Muscle of leg (tissue), 11 donors: Measurements from ENCODE around the gene LRRK1. TPM values are rescaled to one million over a fixed set of nuclear protein-coding genes. Genes with fewer than 3 reads are reported as not detected.

Source experiments
- DNase-seq: peaks from one replicate; pipeline ENCODE4 v3.0.0; 2013
- H3K27ac ChIP-seq: one replicate; pipeline ENCODE4 v1.5.1; 2013; ENCODE audit warnings: mild to moderate bottlenecking, low read length, control low read depth
- H3K27me3 ChIP-seq: one replicate; pipeline ENCODE4 v1.6.1; 2013; ENCODE audit warnings: low read length; ENCODE audit not compliant: control insufficient read depth, insufficient read depth
- H3K36me3 ChIP-seq: one replicate; pipeline ENCODE4 v1.6.1; 2013; ENCODE audit warnings: low read length; ENCODE audit not compliant: control insufficient read depth, insufficient read depth
- H3K4me1 ChIP-seq: one replicate; pipeline ENCODE4 v1.6.1; 2013; ENCODE audit warnings: low read length; ENCODE audit not compliant: control insufficient read depth, insufficient read depth
- H3K4me3 ChIP-seq: one replicate; pipeline ENCODE4 v1.5.1; 2013; ENCODE audit warnings: low read length, control low read depth
- H3K9me3 ChIP-seq: replicated peaks from 2 replicates; pipeline ENCODE4 v1.6.1; 2013; ENCODE audit warnings: low read depth, low read length; ENCODE audit not compliant: control insufficient read depth
- WGBS: methylation state at CpG from one replicate; pipeline ENCODE4 v1.1.5; 2013; ENCODE audit warnings: missing lambda C conversion rate; ENCODE audit not compliant: insufficient coverage; 5-methylcytosine and 5-hydroxymethylcytosine counted together
- polyA plus RNA-seq, 8 donors: library from polyadenylated mRNA; unstranded; fragments of 120-200 nt; gene quantifications; one replicate each; pipeline versions ENCODE4 v1.2.1 to v1.2.3, GENCODE V29; 2013; ENCODE audit warnings: inconsistent platforms in 1 of 8, low replicate concordance in 1 of 8; ENCODE audit not compliant: insufficient read length in 8 of 8, insufficient read depth in 1 of 8
- total RNA-seq: library from RNA; stranded (reverse); fragments of 120-200 nt; gene quantifications from one replicate; pipeline ENCODE4 v1.2.4, GENCODE V29; 2013

Gene LRRK1
- total and polyA plus RNA-seq, 9 donors: 4.1 to 9.4 (median 5.8) TPM

DNA sequence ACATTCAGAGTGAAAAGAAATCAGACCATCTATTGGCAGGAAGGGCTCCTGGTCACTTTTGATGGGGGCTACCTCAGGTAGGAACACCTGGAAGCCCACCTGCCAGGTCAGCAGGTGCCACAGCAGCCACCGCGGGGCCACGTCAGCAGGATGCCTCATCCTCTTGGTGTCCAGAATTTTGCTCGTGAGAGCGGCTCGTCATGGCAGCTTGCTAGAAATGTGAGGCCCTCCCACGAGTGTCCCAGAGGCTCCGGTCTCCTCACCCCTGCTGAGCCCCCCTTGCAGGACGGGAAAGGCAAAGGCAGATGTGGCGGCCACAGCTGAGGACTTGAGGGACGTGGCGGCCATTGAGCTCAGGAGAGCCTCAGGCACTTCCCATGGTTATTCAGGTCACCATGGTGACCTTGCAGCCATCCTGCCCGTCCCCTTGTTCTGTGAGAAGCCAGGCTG lies 129.4 kb downstream of the LRRK1 start:
- 71% methylated on average over 13 of the region's 13 CpGs for WGBS
- Histone ChIP-seq H3K4me1 (peaks cover 34% of the 10 kb centered on the region), H3K27ac (peak overlapping the region; percentile 63), H3K27me3 (no peaks in the 10 kb centered on the region), H3K4me3 (no peak overlapping the region), H3K36me3 (peaks cover 8% of the 10 kb centered on the region), H3K9me3 (no peaks in the 10 kb centered on the region)
- no peak for DNase-seq

DNA sequence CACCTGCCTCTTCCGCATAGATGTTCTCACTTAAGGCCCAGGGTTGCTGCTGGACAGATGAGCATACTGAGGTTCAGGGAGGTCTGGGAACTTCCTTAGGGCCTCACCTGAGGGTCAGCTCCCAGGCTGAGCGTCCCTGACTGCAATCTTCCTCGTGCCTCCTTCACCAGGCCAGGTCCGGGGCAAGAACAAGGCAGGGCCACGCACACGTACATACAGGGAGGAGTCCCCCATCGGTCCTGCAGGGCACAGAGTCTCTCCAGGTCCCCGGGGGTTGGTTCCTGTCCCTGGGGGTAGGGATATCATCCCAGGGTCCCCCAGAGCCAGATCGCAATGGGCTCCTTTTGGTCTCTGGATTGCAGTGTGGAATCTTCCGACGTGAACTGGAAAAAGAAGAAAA lies 130.1 kb downstream of the LRRK1 start:
- WGBS: 92% methylated on average over 8 of the region's 11 CpGs
- Histone ChIP-seq H3K36me3 (peaks cover 10% of the 10 kb centered on the region), H3K4me3 (no peak overlapping the region), H3K4me1 (peaks cover 34% of the 10 kb centered on the region), H3K9me3 (no peaks in the 10 kb centered on the region), H3K27me3 (no peaks in the 10 kb centered on the region), H3K27ac (no peak overlapping the region)
- DNase-seq: no peak

DNA sequence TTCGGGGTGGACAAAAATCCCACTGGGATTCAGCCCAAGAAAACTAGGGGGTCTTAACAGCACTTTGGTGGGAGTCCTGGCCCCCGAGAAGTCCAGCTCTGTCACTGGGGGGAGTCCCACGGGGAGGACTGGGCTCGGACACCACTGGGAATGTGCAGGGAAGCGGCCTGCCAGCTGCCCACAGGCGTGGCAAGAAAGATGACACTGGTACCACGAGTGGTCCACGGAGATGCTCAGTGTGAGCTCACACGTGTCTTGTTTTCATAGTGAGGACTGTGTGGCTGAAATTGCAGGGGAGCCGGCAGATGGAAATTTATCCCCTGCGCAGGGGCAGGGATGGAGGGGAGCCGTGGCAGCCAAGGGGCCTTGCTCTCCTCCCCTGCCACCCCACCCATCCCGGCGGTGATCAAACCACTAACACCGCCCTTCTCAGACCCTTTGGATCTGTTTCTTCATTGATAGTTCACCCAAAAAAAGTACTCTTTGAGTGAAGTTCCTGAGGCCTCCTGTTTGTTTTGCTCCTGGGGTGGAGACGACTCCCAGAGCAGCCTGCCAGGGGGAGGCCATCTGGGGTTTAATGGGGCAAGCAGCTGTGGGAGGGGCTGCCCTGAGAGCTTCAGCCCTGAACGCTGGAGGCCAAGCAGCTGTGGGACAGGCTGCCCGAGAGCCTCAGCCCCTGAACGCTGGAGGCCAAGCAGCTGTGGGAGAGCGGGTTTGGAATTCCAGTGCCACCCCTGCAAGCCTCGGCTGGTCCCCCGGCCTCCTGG lies 130.9 kb downstream of the LRRK1 start:
- no peak overlapping the region for H3K4me3 ChIP-seq
- H3K4me1 ChIP-seq: peaks cover 34% of the 10 kb centered on the region
- WGBS: 58% methylated on average over 19 of the region's 22 CpGs
- no peak overlapping the region for H3K27ac ChIP-seq
- no peak for DNase-seq
- H3K27me3 ChIP-seq: no peaks in the 10 kb centered on the region
- H3K36me3 ChIP-seq: peaks cover 12% of the 10 kb centered on the region
- no peaks in the 10 kb centered on the region for H3K9me3 ChIP-seq

DNA sequence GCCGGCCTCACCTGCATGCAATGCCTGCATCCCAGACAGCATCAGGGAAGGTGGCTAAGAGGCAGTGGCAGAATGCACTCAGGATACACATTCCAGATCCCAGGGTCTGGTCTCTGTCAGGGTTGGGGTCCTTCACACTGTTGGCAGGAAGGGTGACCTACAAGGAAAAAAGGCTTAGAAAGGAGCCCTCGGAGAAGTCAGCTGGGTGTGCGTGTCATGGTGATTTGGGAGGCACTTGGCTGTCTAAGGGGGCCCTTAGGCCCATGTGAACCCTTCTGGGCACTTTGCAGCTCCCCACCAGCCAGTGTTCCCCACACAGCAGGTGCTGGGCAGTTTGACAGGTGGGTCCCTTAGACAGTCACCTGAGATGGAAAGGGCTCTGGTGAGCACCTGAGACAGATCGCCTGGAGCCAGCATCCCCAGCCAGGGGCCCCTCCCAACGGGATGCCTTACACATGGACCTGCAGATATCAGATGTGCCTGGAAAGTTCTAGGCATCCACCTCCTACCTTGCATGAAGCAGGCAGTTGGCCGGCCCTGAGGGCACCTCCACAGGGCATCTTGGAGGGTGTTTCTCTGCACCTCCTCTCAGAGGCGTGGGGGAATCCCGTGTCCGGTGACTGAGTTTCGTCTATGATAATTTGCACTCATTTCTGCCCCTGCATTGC lies 131.6 kb downstream of the LRRK1 start:
- WGBS: 84% methylated on average over 5 of the region's 10 CpGs

DNA sequence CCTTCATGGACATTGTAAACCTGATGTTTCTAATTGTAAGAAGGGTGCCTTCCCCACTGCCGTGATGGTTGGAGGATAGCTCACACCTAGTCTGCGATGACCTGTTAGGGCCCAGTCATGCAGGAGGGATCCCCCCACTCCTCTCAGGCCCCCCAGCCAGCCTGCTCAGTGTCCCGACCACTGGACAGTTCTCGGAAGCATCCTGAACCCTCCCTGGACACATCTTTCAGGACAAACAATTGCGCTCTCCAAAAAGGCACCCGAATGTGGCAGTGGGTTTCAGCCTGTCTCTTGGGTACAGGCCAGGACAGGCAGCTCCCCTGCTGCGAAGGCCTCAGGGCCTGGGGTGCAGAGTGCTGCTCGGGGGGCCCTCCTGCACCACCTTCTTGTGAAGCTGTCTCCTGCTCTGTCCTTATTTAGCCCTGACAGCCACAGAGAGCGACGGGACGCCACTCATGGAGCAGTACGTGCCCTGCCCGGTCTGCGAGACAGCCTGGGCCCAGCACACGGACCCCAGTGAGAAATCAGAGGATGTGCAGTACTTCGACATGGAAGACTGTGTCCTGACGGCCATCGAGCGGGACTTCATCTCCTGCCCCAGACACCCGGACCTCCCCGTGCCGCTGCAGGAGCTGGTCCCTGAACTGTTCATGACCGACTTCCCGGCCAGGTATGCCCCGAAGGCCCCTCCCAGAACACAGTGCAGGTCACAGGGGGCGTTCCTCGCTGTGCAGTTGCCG lies 132.3 kb downstream of the LRRK1 start:
- 87% methylated on average over 27 of the region's 28 CpGs for WGBS
- H3K9me3 ChIP-seq: no peaks in the 10 kb centered on the region

More for the DNA sequence above, 131.6 kb downstream of the LRRK1 start:
- peaks cover 16% of the 10 kb centered on the region for H3K36me3 ChIP-seq
- no peak overlapping the region for H3K27ac ChIP-seq
- H3K9me3 ChIP-seq: no peaks in the 10 kb centered on the region
- peaks cover 34% of the 10 kb centered on the region for H3K4me1 ChIP-seq
- H3K4me3 ChIP-seq: no peak overlapping the region
- no peaks in the 10 kb centered on the region for H3K27me3 ChIP-seq
- no peak for DNase-seq

DNA sequence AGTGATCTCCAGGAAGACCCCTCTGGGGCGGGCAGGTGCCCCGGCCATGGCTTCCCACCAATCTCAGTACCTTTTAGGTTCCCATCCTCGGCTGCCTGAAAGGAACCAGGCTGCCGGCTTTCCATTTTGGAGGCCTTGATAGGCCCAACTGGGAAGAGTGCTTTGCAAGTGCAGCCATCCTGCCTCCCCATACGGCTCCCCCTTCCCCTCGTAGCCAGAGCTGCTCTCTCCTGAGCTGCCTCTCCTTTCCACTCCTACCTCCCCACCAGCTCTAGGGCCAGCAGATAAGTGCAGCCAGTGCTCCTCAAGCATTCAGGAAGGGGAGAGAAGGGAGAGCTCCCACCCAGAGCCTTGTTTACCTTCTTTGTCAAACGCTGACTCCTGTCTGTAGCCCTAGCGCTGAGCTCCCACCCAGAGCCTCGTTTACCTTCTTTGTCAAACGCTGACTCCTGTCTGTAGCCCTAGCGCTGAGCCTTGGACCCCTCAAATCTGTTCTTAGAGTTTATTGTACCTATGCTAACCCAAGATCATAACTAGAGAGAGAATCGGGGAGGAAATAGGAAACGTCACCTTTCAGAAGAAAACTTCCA lies 133.0 kb downstream of the LRRK1 start:
- 90% methylated on average over 7 of the region's 13 CpGs for WGBS
- no peaks in the 10 kb centered on the region for H3K9me3 ChIP-seq
- H3K27me3 ChIP-seq: no peaks in the 10 kb centered on the region
- no peak overlapping the region for H3K27ac ChIP-seq
- no peak for DNase-seq
- H3K36me3 ChIP-seq: peaks cover 16% of the 10 kb centered on the region
- H3K4me3 ChIP-seq: no peak overlapping the region
- H3K4me1 ChIP-seq: peaks cover 24% of the 10 kb centered on the region

More for the DNA sequence above, 132.3 kb downstream of the LRRK1 start:
- no peaks in the 10 kb centered on the region for H3K27me3 ChIP-seq
- peaks cover 27% of the 10 kb centered on the region for H3K4me1 ChIP-seq
- no peak overlapping the region for H3K27ac ChIP-seq
- DNase-seq: no peak
- H3K4me3 ChIP-seq: no peak overlapping the region
- H3K36me3 ChIP-seq: peaks cover 16% of the 10 kb centered on the region

DNA sequence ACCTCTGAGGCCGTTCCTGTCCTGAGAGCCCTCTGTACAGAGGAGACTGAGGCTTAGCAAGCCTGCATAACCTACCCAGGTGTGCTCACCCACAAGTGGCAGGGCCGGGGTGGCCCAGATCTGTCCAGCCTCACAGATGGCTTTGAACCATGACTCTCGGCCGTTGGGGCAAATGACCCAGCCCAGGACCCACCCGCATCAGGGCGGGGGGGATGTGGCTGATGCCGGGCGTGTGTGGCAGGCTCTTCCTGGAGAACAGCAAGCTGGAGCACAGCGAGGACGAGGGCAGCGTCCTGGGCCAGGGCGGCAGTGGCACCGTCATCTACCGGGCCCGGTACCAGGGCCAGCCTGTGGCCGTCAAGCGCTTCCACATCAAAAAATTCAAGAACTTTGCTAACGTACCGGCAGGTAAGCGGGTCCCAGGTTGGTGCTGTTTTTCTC lies 133.5 kb downstream of the LRRK1 start:
- no peaks in the 10 kb centered on the region for H3K9me3 ChIP-seq
- H3K27me3 ChIP-seq: no peaks in the 10 kb centered on the region
- H3K27ac ChIP-seq: no peak overlapping the region
- H3K36me3 ChIP-seq: peaks cover 17% of the 10 kb centered on the region
- 90% methylated on average over 19 of the region's 20 CpGs for WGBS
- DNase-seq: no peak
- peaks cover 18% of the 10 kb centered on the region for H3K4me1 ChIP-seq
- no peak overlapping the region for H3K4me3 ChIP-seq

DNA sequence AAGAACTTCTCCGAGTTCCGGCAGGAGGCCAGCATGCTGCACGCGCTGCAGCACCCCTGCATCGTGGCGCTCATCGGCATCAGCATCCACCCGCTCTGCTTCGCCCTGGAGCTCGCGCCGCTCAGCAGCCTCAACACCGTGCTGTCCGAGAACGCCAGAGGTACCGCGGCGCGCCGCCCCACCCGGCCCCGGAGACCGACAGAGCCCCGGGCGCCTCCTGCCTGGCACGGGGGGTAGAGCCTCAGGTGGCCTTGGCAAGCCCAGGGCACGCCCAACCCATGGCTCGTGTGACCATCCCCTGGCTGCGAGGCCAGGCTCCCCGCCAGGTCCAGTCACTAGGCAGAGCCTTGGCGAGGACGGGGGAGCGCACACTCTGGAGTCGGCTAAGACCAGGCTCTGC lies 134.1 kb downstream of the LRRK1 start:
- Histone ChIP-seq H3K36me3 (peaks cover 22% of the 10 kb centered on the region), H3K27ac (no peak overlapping the region), H3K27me3 (no peaks in the 10 kb centered on the region), H3K4me3 (no peak overlapping the region), H3K9me3 (no peaks in the 10 kb centered on the region), H3K4me1 (peaks cover 18% of the 10 kb centered on the region)
- WGBS: 86% methylated on average over 34 of the region's 34 CpGs
- no peak for DNase-seq

DNA sequence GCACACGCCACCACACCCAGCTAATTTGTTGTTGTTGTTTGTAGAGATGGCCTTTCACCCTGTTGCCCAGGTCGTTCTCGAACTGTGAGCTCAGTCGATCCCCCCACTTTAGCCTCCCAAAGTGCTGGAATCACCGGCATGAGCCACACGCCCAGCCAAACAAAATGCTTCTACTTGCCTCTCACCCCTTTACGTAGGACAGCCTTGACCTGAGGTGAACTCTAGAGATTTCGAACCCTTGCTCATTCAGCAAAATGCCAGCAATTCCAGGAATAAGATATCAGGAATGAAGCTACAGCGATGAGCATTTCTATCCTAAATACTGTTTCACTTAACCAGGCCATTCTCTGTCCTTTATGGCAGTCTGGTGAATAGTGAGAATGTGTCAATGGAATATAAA lies 135.0 kb downstream of the LRRK1 start:
- Histone ChIP-seq H3K36me3 (peaks cover 21% of the 10 kb centered on the region), H3K9me3 (no peaks in the 10 kb centered on the region)
- WGBS: 92% methylated on average over 7 of the region's 9 CpGs

DNA sequence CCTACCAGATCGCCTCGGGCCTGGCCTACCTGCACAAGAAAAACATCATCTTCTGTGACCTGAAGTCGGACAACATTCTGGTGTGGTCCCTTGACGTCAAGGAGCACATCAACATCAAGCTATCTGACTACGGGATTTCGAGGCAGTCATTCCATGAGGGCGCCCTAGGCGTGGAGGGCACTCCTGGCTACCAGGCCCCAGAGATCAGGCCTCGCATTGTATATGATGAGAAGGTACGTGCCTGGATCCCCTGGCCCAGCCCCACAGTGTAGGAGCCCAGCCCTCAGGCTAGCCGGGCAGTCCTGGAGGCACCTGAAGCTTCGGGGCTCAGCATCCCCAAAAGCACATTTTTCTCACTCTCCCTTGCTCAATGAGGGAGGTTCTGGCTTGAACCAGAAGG lies 135.8 kb downstream of the LRRK1 start:
- Histone ChIP-seq H3K36me3 (peaks cover 18% of the 10 kb centered on the region), H3K4me3 (no peak overlapping the region), H3K9me3 (no peaks in the 10 kb centered on the region), H3K27ac (no peak overlapping the region), H3K27me3 (no peaks in the 10 kb centered on the region), H3K4me1 (peaks cover 8% of the 10 kb centered on the region)
- 94% methylated on average over 8 of the region's 12 CpGs for WGBS
- DNase-seq: no peak

More for the DNA sequence above, 135.0 kb downstream of the LRRK1 start:
- no peak for DNase-seq
- Histone ChIP-seq H3K4me1 (peaks cover 13% of the 10 kb centered on the region), H3K27ac (no peak overlapping the region), H3K4me3 (no peak overlapping the region), H3K27me3 (no peaks in the 10 kb centered on the region)
